Epithelial cell of esophagus (primary cell): ENCODE measurements around the gene MRC1.

Experiments used
- DNase-seq: peaks from one replicate; pipeline ENCODE4 v3.0.0; 2010; ENCODE audit warnings: low read depth
- H3K4me3 ChIP-seq: 2 replicates; pipeline ENCODE4 v1.5.1; 2011; ENCODE audit warnings: mild to moderate bottlenecking, low read length, control low read depth
- CTCF ChIP-seq: IDR thresholded peaks from 2 replicates; pipeline ENCODE4 v1.5.1; 2011; ENCODE audit warnings: low read depth, mild to moderate bottlenecking, low read length, control low read depth, inconsistent platforms; ENCODE audit not compliant: insufficient read depth; ENCODE audit errors: missing control alignments

Gene MRC1

GRCh38 chr10:17808971-17809841 is at the start of gene MRC1:
Gene MRC1, plus strand, starts transcription at chr10:17809348. Its CDS starts 118 bp downstream, at chr10:17809466.
- DNase-seq, result no peak
- TF ChIP-seq CTCF, result no peak
- H3K4me3 ChIP-seq, result no peak within 1 kb of the TSS

- TF ChIP-seq CTCF, result no peak
- DNase-seq, result no peak
- no peak overlapping the region for H3K4me3 ChIP-seq
Measured at GRCh38 chr10:17764142-17764541, 45.0 kb upstream of the MRC1 start.

- TF ChIP-seq CTCF, result no peak
- no peak for DNase-seq
- no peak overlapping the region for H3K4me3 ChIP-seq
Measured at GRCh38 chr10:17765602-17766001, 43.5 kb upstream of the MRC1 start.

- no peak for TF ChIP-seq CTCF
- H3K4me3 ChIP-seq, result no peak overlapping the region
- no peak for DNase-seq
Measured at GRCh38 chr10:17766731-17767130, 42.4 kb upstream of the MRC1 start.

- TF ChIP-seq CTCF, result no peak
- peak; percentile 80 for DNase-seq
- no peak overlapping the region for H3K4me3 ChIP-seq
Measured at GRCh38 chr10:17768496-17768895, 40.7 kb upstream of the MRC1 start.

GRCh38 chr10:17768957-17769356 is 40.2 kb upstream of the MRC1 start:
- DNase-seq, result peak; percentile 73
- TF ChIP-seq CTCF, result no peak
- H3K4me3 ChIP-seq, result no peak overlapping the region

GRCh38 chr10:17771017-17771416 is 38.1 kb upstream of the MRC1 start:
- no peak for DNase-seq
- H3K4me3 ChIP-seq, result no peak overlapping the region
- TF ChIP-seq CTCF, result no peak
